ENCODE results near the gene DMBT1.

DMBT1 gene

GRCh38 chr10:122678266-122678665 lies 117.7 kb downstream of the DMBT1 start:
- CTCF ChIA-PET = no interaction called here
- POLR2A ChIA-PET = no interaction called here
- DNase-seq (ENCODE audit: extremely low spot score) = no peak
- TF ChIP-seq CTCF (IDR thresholded peaks at IDR 0.05; ENCODE audit: control extremely low read depth, extremely low read depth, low read depth, missing control alignments) = no peak

GRCh38 chr10:122682522-122682921 lies 122.0 kb downstream of the DMBT1 start:
- TF ChIP-seq CTCF (IDR thresholded peaks at IDR 0.05; ENCODE audit: control extremely low read depth, extremely low read depth, low read depth, missing control alignments) = no peak

GRCh38 chr10:122688293-122688989 lies 127.9 kb downstream of the DMBT1 start:
- no peak for TF ChIP-seq CTCF (IDR thresholded peaks at IDR 0.05; ENCODE audit: control extremely low read depth, extremely low read depth, low read depth, missing control alignments)
- ChIA-PET CTCF (no interaction called here), POLR2A (no interaction called here)
- DNase-seq (ENCODE audit: extremely low spot score) = no peak

More at GRCh38 chr10:122682522-122682921, 122.0 kb downstream of the DMBT1 start:
- ChIA-PET CTCF (no interaction called here), POLR2A (no interaction called here)
- DNase-seq (ENCODE audit: extremely low spot score) = no peak

- ChIA-PET CTCF (interaction anchor here (0.9 to 1.3 kb wide), 4 partner anchors 9 to 422 kb away, joined by 3 to 5 read pairs (median 3); no protein-coding TSS in a partner anchor), POLR2A (no interaction called here)
- DNase-seq (ENCODE audit: extremely low spot score) = no peak
- no peak for TF ChIP-seq CTCF (IDR thresholded peaks at IDR 0.05; ENCODE audit: control extremely low read depth, extremely low read depth, low read depth, missing control alignments)
Measured at GRCh38 chr10:122689146-122689820, 128.7 kb downstream of the DMBT1 start.

GRCh38 chr10:122692744-122693143 lies 132.2 kb downstream of the DMBT1 start:
- POLR2A ChIA-PET = no interaction called here
- no peak for TF ChIP-seq CTCF (IDR thresholded peaks at IDR 0.05; ENCODE audit: control extremely low read depth, extremely low read depth, low read depth, missing control alignments)
- CTCF ChIA-PET = interaction anchor here (1.0 to 1.2 kb wide), 2 partner anchors 11 to 44 kb away, joined by 3 to 4 read pairs; no protein-coding TSS in a partner anchor
- DNase-seq (ENCODE audit: extremely low spot score) = no peak

All from GM10248 (cell line).